Measurements from ENCODE around the gene FRZB.
"Not testable (repeated sequence)": the region's sequence is repeated elsewhere in the genome, so short reads cannot be mapped to it uniquely, and the experiment has no call there.

FRZB gene

GRCh38 chr2:182890305-182890704 is 23.9 kb upstream of the FRZB start:
- DNase-seq = no peak

DNA sequence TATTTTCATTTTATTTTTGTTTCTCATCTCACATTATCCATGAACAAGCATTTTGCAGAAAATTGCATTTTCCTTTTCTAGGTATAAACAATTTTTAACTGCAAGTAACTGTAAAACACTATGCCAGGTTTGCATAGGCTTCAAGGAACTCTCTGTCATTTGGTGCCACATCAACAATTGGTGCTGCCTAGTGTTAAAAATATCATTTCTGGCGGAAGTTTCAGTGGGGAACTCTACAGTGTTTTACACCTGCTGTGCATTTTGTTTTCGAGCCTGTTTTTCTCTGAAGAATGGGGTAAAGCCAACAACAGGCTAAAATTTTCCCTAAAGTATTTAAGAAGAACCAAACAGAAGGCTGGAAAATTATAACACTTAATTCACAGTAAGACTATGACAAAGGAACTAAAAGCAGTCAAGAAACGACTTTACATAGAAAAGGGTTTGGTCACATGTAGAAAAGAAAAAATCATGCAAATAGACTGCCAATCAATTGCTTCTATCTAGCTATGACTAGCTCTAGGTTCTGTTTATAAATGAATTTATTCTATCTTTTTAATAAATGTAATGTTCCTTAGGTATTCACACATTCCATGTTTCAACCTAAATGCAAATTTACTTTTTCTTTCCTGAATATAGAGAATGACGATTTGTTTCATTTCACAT is 21.4 kb upstream of the FRZB start:
- DNase-seq = no peak

DNA sequence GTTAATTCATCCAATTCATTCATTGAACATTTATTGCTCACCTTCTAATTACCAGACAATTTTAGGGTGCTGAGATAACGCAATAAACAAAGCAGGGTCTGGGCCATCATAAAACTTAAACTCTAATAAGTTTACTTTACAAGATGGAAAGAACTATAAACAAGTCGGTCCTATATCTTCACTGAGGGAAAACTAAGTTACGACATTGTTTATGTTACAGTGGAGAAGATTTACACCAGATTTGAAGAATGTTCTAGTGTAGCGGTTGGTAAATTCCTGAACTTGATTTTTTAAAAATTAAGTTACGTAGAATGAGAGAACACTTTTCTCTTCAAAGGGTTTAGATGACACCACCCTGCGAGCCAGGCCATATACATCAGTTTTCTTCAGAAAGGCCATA is 20.7 kb upstream of the FRZB start:
- DNase-seq = no peak

- no peak for DNase-seq
Measured at GRCh38 chr2:182885771-182886170, 19.3 kb upstream of the FRZB start.

GRCh38 chr2:182883451-182883850 is 17.0 kb upstream of the FRZB start:
- DNase-seq = no peak

- DNase-seq = not testable (repeated sequence)
Measured at GRCh38 chr2:182880100-182880499, 13.7 kb upstream of the FRZB start.

GRCh38 chr2:182876653-182877052 is 10.2 kb upstream of the FRZB start:
- DNase-seq = not testable (repeated sequence)

DNA sequence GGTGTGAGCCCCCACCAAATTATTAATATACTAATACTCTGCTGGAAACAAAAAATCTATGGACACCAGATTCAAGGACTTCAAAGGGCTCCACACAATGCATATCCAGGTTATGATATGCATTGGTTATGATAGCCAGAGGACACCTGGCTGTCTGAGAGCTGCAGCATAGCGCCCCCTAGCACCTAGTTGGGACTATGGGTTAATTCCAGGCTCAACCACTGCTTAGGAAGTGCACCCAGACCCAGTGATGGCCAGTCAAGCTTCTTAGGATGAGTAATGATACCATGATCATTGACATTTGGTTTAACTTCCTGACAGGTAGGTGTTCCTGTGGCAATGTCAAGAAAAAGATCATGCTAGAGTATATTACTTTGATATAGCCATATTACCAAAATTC is 3.8 kb upstream of the FRZB start:
- no peak for DNase-seq

DNA sequence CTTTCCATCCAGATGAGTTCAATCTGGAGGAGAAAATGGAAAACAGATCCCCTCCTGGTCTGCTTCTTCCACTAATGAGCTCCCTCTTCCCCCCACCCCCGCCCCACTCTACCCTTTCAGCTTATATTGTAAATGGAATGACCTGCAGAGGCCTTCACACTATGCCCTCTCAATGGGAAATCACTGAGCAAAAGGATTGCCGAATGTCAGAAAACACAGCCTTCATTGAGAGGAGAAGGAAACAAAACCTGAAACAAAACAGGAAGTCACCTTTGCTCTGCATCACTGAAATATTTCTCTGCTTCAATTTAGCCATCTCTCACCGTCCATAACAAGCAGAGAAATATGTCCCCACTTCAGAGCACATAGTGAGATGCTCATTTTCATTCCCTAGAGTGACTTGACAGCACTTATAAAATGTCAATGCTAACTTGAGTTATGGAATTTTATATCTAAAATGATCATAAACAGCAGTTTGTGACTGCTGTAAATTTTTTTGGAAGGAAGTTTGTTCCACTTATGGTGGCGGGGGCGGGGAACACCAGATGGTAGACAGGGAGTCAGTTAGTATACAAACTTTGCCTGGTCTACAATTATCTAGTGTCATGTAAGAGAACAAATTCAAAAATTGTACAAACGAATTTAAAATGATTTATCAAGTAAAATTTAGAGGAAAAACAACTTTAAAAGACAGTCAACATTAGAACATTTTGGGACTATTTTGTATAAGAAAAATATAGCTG is 1.8 kb upstream of the FRZB start:
- no peak for DNase-seq

- DNase-seq = no peak
Measured at GRCh38 chr2:182867426-182868053, 1.1 kb upstream of the FRZB start.

GRCh38 chr2:182866095-182866460 is 359 bp downstream of the FRZB start:
- DNase-seq = no peak

DNA sequence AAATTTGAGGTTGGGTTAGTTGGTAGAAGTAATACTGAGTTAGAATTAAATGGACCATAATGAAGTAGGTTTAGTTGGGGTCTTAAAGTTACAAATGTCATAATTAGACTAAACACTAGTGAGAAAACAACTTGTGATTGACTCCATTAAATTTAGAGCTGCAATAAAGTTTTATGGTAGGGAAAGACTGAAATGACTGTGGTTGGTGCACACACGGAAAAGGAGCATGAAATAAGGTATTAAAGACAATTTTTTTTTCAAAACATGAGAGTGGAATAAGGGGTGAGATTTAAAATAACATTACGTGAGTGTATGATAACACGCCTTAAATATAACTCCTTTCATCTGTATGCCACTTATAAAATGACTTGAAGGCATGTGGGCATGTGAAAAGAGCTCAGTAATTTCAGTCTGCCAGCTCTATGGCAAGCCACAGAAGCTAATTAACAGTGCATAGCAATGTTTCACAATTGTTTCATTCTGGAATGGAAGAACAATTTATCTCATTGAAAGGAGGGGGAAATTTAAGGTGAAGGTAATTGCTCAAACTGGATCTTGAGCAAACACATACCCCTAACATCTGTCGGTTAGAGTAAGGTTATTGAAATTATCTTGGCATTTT is 1.4 kb downstream of the FRZB start:
- no peak for DNase-seq

DNA sequence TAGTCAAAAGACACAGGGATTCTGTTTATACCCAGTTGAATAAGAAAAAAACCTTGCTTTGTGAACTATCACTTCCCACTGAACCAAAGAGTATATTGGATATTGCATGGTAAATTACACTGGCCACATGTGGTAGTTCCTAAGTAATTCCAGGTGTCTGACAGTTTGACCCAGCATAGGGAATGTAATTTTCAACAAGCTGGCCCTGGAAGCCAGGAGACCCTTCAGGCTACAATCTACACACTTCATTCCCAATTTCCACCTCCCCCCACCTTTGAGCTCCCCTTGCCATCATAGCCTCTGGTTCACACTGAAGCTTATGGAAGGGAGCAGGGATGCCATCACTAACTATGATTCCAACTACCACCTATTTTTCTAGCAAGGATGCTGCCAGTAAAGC is 2.8 kb downstream of the FRZB start:
- DNase-seq = no peak

- DNase-seq = no peak
Measured at GRCh38 chr2:182862091-182862490, 4.3 kb downstream of the FRZB start.

GRCh38 chr2:182860858-182861257 is 5.6 kb downstream of the FRZB start:
- no peak for DNase-seq

DNA sequence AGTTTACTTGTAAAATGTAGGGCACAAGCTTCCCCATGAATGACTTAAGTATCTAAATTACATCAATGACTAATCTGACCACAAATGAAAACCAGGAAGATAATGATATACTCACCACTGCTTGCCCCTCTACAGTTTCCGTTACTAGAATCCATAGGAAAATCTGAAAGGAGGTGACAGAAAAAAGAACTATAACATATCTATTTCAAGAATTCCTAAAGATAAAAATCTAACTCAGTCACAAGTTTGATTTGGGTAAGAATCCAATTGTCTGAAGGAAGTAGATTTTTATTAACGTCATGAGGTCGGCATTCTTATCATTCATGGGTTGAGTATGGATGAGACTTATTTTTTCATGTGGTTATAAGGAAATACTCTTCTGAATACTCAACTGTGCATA is 7.8 kb downstream of the FRZB start:
- no peak for DNase-seq

DNA sequence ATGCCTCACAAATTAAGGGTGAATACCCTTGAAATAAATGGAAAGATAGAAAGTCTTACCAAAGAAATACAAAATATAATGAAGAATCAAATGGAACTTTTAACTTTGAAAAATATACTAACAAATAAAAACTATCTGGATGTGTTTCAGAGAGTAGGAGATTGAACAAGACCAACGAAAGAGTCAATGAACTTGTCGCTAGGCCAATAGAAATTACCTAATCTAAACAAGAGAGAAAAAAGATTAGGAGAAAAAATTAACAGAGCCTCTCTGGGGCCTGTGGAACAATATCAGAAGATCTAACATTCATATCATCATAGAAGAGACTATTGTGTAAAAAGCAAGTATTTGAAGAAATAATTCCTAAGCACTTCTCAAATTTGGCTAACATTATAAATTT is 11.1 kb downstream of the FRZB start:
- no peak for DNase-seq

- DNase-seq = no peak
Measured at GRCh38 chr2:182854375-182855105, 11.9 kb downstream of the FRZB start.

DNA sequence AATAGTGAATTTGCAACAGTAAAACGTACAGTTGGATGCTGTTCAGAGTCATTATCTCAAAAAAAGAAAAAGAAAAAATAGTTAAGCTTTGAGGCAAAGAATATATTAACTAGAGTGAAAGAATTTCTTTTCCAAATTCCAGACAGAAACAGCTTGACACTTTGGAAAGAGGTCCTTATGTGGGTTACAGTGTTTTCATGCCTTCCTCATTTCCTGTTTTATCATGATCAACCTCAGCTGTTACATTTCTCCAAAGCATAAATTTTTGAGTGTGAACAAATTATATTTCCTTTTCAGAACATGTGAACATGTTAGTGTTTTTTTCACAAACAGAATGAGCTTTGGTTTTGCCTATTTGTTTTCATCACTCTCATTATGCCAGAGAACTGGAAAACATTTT is 13.6 kb downstream of the FRZB start:
- DNase-seq = no peak

GRCh38 chr2:182852090-182852489 is 14.3 kb downstream of the FRZB start:
- no peak for DNase-seq

DNA sequence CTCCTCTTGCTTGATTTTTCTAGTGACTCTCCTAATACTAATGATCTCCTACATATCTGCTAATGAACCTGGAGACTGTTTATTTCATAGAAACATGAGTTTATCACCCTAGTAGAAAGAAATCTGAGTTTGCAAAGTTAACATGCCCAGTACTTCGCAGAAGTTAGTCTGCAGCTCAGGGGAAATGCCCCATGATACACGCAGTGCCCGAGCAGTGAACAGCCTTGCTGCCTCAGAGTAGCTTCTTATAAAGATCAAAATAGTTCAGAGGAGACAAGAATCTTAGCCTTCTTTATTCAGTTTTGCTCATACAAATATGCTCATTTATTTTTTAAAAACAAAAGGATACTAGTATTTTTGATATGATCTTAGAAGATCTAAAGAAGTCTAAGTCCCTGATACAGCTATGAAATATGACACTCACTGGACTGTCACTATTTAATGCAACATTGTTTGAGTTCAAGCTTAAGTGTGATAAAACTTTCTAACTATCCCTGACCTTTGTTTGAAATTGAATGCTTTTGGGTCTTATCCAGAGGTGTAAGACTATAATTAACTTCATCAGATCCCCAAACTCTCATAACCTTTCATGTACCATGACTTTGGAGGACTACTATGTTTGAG is 20.5 kb downstream of the FRZB start:
- no peak for DNase-seq

DNA sequence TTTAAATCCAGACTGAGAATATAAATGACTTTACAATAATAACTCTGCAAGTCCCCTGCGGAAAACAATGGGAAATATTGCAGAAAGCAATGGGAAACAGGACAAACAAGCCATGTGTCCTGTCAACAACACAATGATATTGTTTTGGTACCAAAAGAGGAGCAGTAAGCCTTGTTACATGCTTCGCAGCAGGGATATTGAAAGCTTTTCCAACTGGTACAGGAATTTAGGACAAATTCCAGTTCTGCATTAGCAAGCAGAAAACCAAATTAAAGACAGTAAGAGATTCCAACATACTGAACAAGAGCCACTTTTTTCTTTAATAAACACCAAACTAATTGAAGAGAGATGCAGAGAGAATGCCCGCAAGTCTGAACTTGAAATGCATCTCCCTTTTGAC is 30.0 kb downstream of the FRZB start:
- DNase-seq = no peak

DNA sequence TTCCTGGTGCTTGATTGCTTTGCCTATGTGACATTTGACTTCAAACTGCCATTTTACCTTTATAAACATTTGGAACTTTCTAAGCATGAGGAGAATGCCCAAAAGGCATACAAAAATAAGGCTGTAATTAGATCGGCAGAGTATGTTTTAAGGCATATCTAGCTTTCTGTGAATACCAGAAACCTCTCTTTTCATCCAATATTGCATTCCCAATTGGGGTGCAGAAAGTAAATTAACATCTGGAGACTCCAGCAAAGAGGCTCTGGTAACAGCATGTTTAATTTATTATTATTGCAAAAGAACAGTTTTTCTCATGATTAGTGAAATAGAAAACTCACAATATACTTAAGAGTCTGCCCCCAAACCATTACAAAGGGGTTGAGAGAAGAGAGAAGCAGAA is 32.1 kb downstream of the FRZB start:
- no peak for DNase-seq

Data from CD4-positive, alpha-beta T cell treated with Interferon gamma for 1 hour (primary cell).